Keratinocyte (primary cell): ENCODE measurements around the gene FRAT2.

Experiments
- CTCF ChIP-seq, 3 experiments: IDR thresholded peaks in 1 of 3; conservative IDR thresholded peaks in 1 of 3; optimal IDR thresholded peaks in 1 of 3; 2 replicates in 2 of 3; 3 replicates in 1 of 3; pipeline versions ENCODE3 to v1.5.1; 2011; ENCODE audit warnings: low read length in 3 of 3, mild to moderate bottlenecking in 3 of 3, moderate library complexity in 2 of 3, control low read depth in 1 of 3, inconsistent platforms in 1 of 3; ENCODE audit not compliant: insufficient read depth in 2 of 3; ENCODE audit errors: extremely low read depth in 1 of 3
- EZH2 ChIP-seq: IDR thresholded peaks from one replicate; pipeline ENCODE4 v1.6.1; 2012; ENCODE audit warnings: inconsistent platforms, mild to moderate bottlenecking, low read length, moderate library complexity

GRCh38 chr10:97325754-97326153 is 8.8 kb downstream of the FRAT2 start:
- TF ChIP-seq CTCF (optimal IDR thresholded peaks at IDR 0.05 in 1 of 3, IDR thresholded peaks at IDR 0.05 in 1 of 3, conservative IDR thresholded peaks at IDR 0.05 in 1 of 3; ENCODE audit: extremely low read depth in 1 of 3, insufficient read depth in 2 of 3, low read length in 3 of 3) (no peak), EZH2 (no peak)
